Testis (tissue), 2 donors: ENCODE results near the gene HMGXB3.

Experiments used
- CTCF ChIP-seq, 3 experiments: fragments of 450-650 bp in 2 of 3; fragments of 200-600 bp in 1 of 3; sonication (generic) in 1 of 3; IDR thresholded peaks; one replicate each; pipeline ENCODE4 v1.5.1; 2016 to 2019; ENCODE audit warnings: antibody characterized with exemption in 3 of 3, mild to moderate bottlenecking in 2 of 3, moderate library complexity in 1 of 3
- POLR2A ChIP-seq: fragments of 450-650 bp; IDR thresholded peaks from one replicate; pipeline ENCODE4 v1.6.1; 2017; ENCODE audit warnings: antibody characterized with exemption, mild to moderate bottlenecking, moderate library complexity

GRCh38 chr5:149993471-149993870, 7.1 kb upstream of the HMGXB3 start:
- TF ChIP-seq CTCF (IDR thresholded peaks at IDR 0.05) (no peak), POLR2A (no peak)
